GM12878 (cell line): ENCODE measurements around the gene LEKR1. TPM values are rescaled to one million over a fixed set of nuclear protein-coding genes. Genes with fewer than 3 reads are reported as not detected.

Source experiments
- ATF3 ChIP-seq: IDR thresholded peaks from 2 replicates; pipeline ENCODE4 v1.6.1; 2011; ENCODE audit warnings: low read depth, mild to moderate bottlenecking, low read length, moderate library complexity, borderline replicate concordance; ENCODE audit errors: extremely low read depth
- E2F4 ChIP-seq: IDR thresholded peaks from 2 replicates; pipeline ENCODE4 v1.6.1; 2012; ENCODE audit warnings: low read depth, low read length, improper control_type of control experiment
- E4F1 ChIP-seq: fragments of 450-650 bp; IDR thresholded peaks from 2 replicates; pipeline ENCODE4 v1.6.1; 2018; ENCODE audit warnings: borderline replicate concordance, mild to moderate bottlenecking; ENCODE audit not compliant: partially characterized antibody
- EGR1 ChIP-seq, 2 experiments: IDR thresholded peaks; 1 replicate in 1 of 2; 2 replicates in 1 of 2; pipeline ENCODE4 v1.6.1; 2011 to 2012; ENCODE audit warnings: low read depth in 2 of 2, low read length in 2 of 2, borderline replicate concordance in 1 of 2, mild to moderate bottlenecking in 1 of 2, moderate library complexity in 1 of 2
- HCFC1 ChIP-seq: fragments of 150-350 bp; IDR thresholded peaks from 2 replicates; pipeline ENCODE4 v1.6.1; 2014; ENCODE audit warnings: low read length
- IKZF2 ChIP-seq, 2 experiments: fragments of 450-650 bp; IDR thresholded peaks; 2 replicates each; pipeline ENCODE4 v1.6.1; 2017; ENCODE audit warnings: mild to moderate bottlenecking in 2 of 2, moderate library complexity in 2 of 2
- LARP7 ChIP-seq: fragments of 450-650 bp; IDR thresholded peaks from 2 replicates; pipeline ENCODE4 v1.6.1; 2017; ENCODE audit warnings: mild to moderate bottlenecking
- MTA2 ChIP-seq: fragments of 450-650 bp; IDR thresholded peaks from 2 replicates; pipeline ENCODE4 v1.6.1; 2016; ENCODE audit warnings: low read depth, mild to moderate bottlenecking, moderate library complexity
- MYC ChIP-seq: IDR thresholded peaks from 2 replicates; pipeline ENCODE4 v1.6.1; 2011; ENCODE audit warnings: mild to moderate bottlenecking, low read length, moderate library complexity, inconsistent platforms; ENCODE audit not compliant: insufficient read depth, insufficient replicate concordance, insufficient read length, severe bottlenecking
- NR2F1 ChIP-seq: fragments of 450-650 bp; conservative IDR thresholded peaks from 2 replicates; pipeline ENCODE4 v1.6.1; 2017; ENCODE audit warnings: mild to moderate bottlenecking
- PML ChIP-seq: IDR thresholded peaks from 2 replicates; pipeline ENCODE4 v1.6.1; 2012; ENCODE audit warnings: low read length, inconsistent platforms
- POLR2AphosphoS2 ChIP-seq: IDR thresholded peaks from 2 replicates; pipeline ENCODE4 v1.6.1; 2011; ENCODE audit warnings: low read depth, mild to moderate bottlenecking, low read length, improper control_type of control experiment, moderate library complexity
- POLR2AphosphoS5 ChIP-seq: IDR thresholded peaks from 2 replicates; pipeline ENCODE4 v1.6.1; 2011; ENCODE audit warnings: mild to moderate bottlenecking, low read length, inconsistent platforms
- RB1 ChIP-seq: fragments of 450-650 bp; formaldehyde crosslinking; IDR thresholded peaks from 2 replicates; pipeline ENCODE4 v1.6.1; 2017; ENCODE audit warnings: mild to moderate bottlenecking, borderline replicate concordance
- RCOR1 ChIP-seq: conservative IDR thresholded peaks from 2 replicates; pipeline ENCODE4 v1.6.1; 2012; ENCODE audit warnings: low read depth, low read length, improper control_type of control experiment
- RFX5 ChIP-seq: IDR thresholded peaks from 2 replicates; pipeline ENCODE4 v1.6.1; 2011; ENCODE audit warnings: low read depth, low read length, improper control_type of control experiment
- SMARCA5 ChIP-seq: fragments of 450-650 bp; IDR thresholded peaks from 2 replicates; pipeline ENCODE4 v1.6.1; 2017; ENCODE audit warnings: mild to moderate bottlenecking
- USF1 ChIP-seq: IDR thresholded peaks from 2 replicates; pipeline ENCODE4 v1.6.1; 2011; ENCODE audit warnings: borderline replicate concordance, low read depth, mild to moderate bottlenecking, moderate library complexity, mixed read lengths, low read length; ENCODE audit not compliant: insufficient read depth; ENCODE audit errors: extremely low read length
- ZBTB40 ChIP-seq: fragments of 450-650 bp; IDR thresholded peaks from 2 replicates; pipeline ENCODE4 v1.6.1; 2016; ENCODE audit warnings: mild to moderate bottlenecking, moderate library complexity, borderline replicate concordance
- ZNF274 ChIP-seq: IDR thresholded peaks from one replicate; pipeline ENCODE4 v1.8.0; 2011; ENCODE audit not compliant: insufficient read length, insufficient read depth
- ZNF384 ChIP-seq: IDR thresholded peaks from 2 replicates; pipeline ENCODE4 v1.6.1; 2012; ENCODE audit warnings: low read depth, mild to moderate bottlenecking, low read length, improper control_type of control experiment, borderline replicate concordance
- ZSCAN29 ChIP-seq: fragments of 450-650 bp; IDR thresholded peaks from 2 replicates; pipeline ENCODE4 v1.6.1; 2017; ENCODE audit warnings: mild to moderate bottlenecking, moderate library complexity
- polyA plus RNA-seq, 11 experiments: library from polyadenylated mRNA; depleted of rRNA in 4 of 11; unstranded in 6 of 11; stranded (reverse) in 5 of 11; fragments of >200 nt; fragmentation: Nextera tagmentation in 4 of 11; fragmentation: Illumina TruSeq in 1 of 11; extraction: Ambion mirVana in 4 of 11; extraction: Trizol in 1 of 11; gene quantifications; 1 replicate in 1 of 11; 2 replicates in 10 of 11; pipeline versions ENCODE4 v1.2.1 to v1.2.3, GENCODE V29; 2011 to 2016; ENCODE audit warnings: inconsistent platforms in 2 of 11, missing spikeins in 2 of 11, low read depth in 1 of 11
- total RNA-seq, 4 experiments: library from RNA; depleted of rRNA in 3 of 4; stranded (reverse); fragments of >200 nt in 3 of 4; fragmentation: Illumina TruSeq in 1 of 4; extraction: Trizol in 1 of 4; gene quantifications; 2 replicates each; pipeline versions ENCODE4 v1.2.1 to v1.2.3, GENCODE V29; 2013 to 2021

LEKR1 gene
- total and polyA plus RNA-seq, 10 of the 15 experiments (the other 5 are each of a cell fraction or from before 2014, with no cell fraction given) = 0.48 to 3.2 (median 1.3) TPM

GRCh38 chr3:156978481-156978961 is 152.4 kb downstream of the LEKR1 start (continued):
- TF ChIP-seq NR2F1 = 0 out of 2 replicates have a peak, but pooled peaks have one; percentile 20
- no peak for TF ChIP-seq MYC
- peak; percentile 24 for TF ChIP-seq USF1
- TF ChIP-seq POLR2AphosphoS5 = peak; percentile 30; the same call in 1 of the 2 replicates
- no peak; the same call in 1 of the 2 replicates for TF ChIP-seq PML
- no peak; the same call in 1 of the 2 replicates for TF ChIP-seq HCFC1
- TF ChIP-seq MTA2 = peak; percentile 92
- TF ChIP-seq EGR1 (IDR thresholded peaks at IDR 0.05; ENCODE audit: borderline replicate concordance in 1 of 2, low read depth in 2 of 2, low read length in 2 of 2) = no peak
- TF ChIP-seq ZBTB40 = peak; percentile 17; the same call in 1 of the 2 replicates
- TF ChIP-seq SMARCA5 = 0 out of 2 replicates have a peak, but pooled peaks have one; percentile 41
- TF ChIP-seq ZSCAN29 = no peak
- TF ChIP-seq POLR2AphosphoS2 = no peak
- TF ChIP-seq IKZF2 (IDR thresholded peaks at IDR 0.05) = peak; percentile 87 to 88
- no peak for TF ChIP-seq RCOR1
- no peak for TF ChIP-seq RFX5
- no peak for TF ChIP-seq ZNF384
- TF ChIP-seq ATF3 = no peak
- TF ChIP-seq E2F4 = no peak
- no peak for TF ChIP-seq ZNF274
- no peak for TF ChIP-seq E4F1
- no peak for TF ChIP-seq RB1
- TF ChIP-seq LARP7 = no peak
